ENCODE measurements around the gene OR52K1.

GRCh38 chr11:4495487-4495886 is 13.0 kb downstream of the OR52K1 start:
- no peak for TF ChIP-seq EZH2phosphoT487 (IDR thresholded peaks at IDR 0.05; ENCODE audit: borderline replicate concordance)
- TF ChIP-seq CTCF (conservative IDR thresholded peaks at IDR 0.05; ENCODE audit: low read length), result no peak

Measured in Loucy (cell line).